DMS 273 (cell line): ENCODE data around the gene SLC11A2.
A peak's percentile ranks its signal among the peaks of the same experiment; 100 is the strongest.
"Not testable (repeated sequence)": the region's sequence is repeated elsewhere in the genome, so short reads cannot be mapped to it uniquely, and the experiment has no call there.

Experiments
- DNase-seq: peaks from one replicate; lab custom pipeline; 2025; ENCODE audit not compliant: unreplicated experiment; lab: John Stamatoyannopoulos, UW

SLC11A2 gene

GRCh38 chr12:50991291-50991690 is 34.9 kb downstream of the SLC11A2 start:
- no peak for DNase-seq

GRCh38 chr12:50990791-50991190 is 35.4 kb downstream of the SLC11A2 start:
- no peak for DNase-seq

GRCh38 chr12:50990147-50990727 is 35.9 kb downstream of the SLC11A2 start:
- DNase-seq: no peak

- no peak for DNase-seq
These were observed 37.3 kb downstream of the SLC11A2 start for GRCh38 chr12:50988871-50989270.

GRCh38 chr12:50988051-50988450 is 38.1 kb downstream of the SLC11A2 start:
- DNase-seq: no peak

- peak; percentile 67 for DNase-seq
These were observed 39.0 kb downstream of the SLC11A2 start for GRCh38 chr12:50986966-50987737.

GRCh38 chr12:50985322-50985721 is 40.9 kb downstream of the SLC11A2 start:
- no peak for DNase-seq

- DNase-seq: no peak
These were observed 41.4 kb downstream of the SLC11A2 start for GRCh38 chr12:50984586-50985298.

- DNase-seq: no peak
These were observed 44.6 kb downstream of the SLC11A2 start for GRCh38 chr12:50981319-50982239.

GRCh38 chr12:50980545-50980944 is 45.6 kb downstream of the SLC11A2 start:
- no peak for DNase-seq

GRCh38 chr12:50979369-50980052 is 46.7 kb downstream of the SLC11A2 start:
- no peak for DNase-seq

- DNase-seq: no peak
These were observed 54.2 kb downstream of the SLC11A2 start for GRCh38 chr12:50971946-50972345.

GRCh38 chr12:50964432-50964831 is 61.8 kb downstream of the SLC11A2 start:
- DNase-seq: no peak

- DNase-seq: no peak
These were observed 64.5 kb downstream of the SLC11A2 start for GRCh38 chr12:50961708-50962107.

- DNase-seq: no peak
These were observed 66.1 kb downstream of the SLC11A2 start for GRCh38 chr12:50960130-50960529.

GRCh38 chr12:50955697-50956096 is 70.5 kb downstream of the SLC11A2 start:
- DNase-seq: no peak

- no peak for DNase-seq
These were observed 70.9 kb downstream of the SLC11A2 start for GRCh38 chr12:50955288-50955687.

- not testable (repeated sequence) for DNase-seq
These were observed 71.4 kb downstream of the SLC11A2 start for GRCh38 chr12:50954789-50955188.

GRCh38 chr12:50953047-50953446 is 73.1 kb downstream of the SLC11A2 start:
- DNase-seq: no peak

- no peak for DNase-seq
These were observed 73.7 kb downstream of the SLC11A2 start, which contains the start of gene HIGD1C for GRCh38 chr12:50952510-50952909. HIGD1C (plus strand) TSS chr12:50952544; CDS start chr12:50953999, 1,455 bp downstream.
